ENCODE measurements around the gene VIPR2. TPM values are rescaled to one million over a fixed set of nuclear protein-coding genes. Genes with fewer than 3 reads are reported as not detected.

Gene VIPR2
- polyA plus RNA-seq, 3 donors = not detected

DNA sequence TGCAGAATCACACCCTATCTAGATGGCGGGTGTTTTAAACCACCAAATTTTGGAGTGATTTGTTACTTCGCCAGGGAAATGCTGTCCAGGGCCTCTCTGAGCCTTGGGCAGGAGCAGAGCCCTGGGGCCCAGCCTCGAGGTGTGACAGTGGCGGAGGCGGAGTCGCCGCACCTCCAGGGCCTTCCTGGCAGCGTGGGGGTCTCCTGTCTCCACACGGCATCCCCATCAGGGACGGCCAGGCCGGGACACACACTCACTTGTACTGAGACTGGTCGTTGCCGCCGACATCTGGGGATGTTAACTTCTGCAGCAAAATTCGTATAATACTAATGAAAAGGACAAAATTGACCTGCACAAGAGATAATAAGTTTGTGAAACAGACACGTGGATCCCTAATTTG is 110.7 kb downstream of the VIPR2 start:
- Histone ChIP-seq H3K4me2 (replicated peaks; ENCODE audit: extremely low read depth, low read length, poor library complexity, severe bottlenecking) (no peak overlapping the region), H4K20me1 (ENCODE audit: insufficient read depth, low read length) (no peaks in the 10 kb centered on the region), H3K27me3 (ENCODE audit: control insufficient read depth in 2 of 2, insufficient read depth in 2 of 2, low read length in 2 of 2) (peaks cover 3 to 26% of the 10 kb centered on the region in 2 donors), H3K4me1 (ENCODE audit: control insufficient read depth in 1 of 2, insufficient read depth in 2 of 2, low read length in 2 of 2) (peaks cover 4 to 7% of the 10 kb centered on the region in 2 donors), H3K9ac (ENCODE audit: insufficient read depth, low read length, poor library complexity, severe bottlenecking) (no peak overlapping the region), H3K4me3 (replicated peaks in 1 of 3; ENCODE audit: low read depth in 2 of 3, low read length in 3 of 3) (no peak overlapping the region), H3K27ac (ENCODE audit: low read depth in 1 of 2, low read length in 2 of 2) (no peak overlapping the region), H3K36me3 (replicated peaks in 1 of 2; ENCODE audit: control insufficient read depth in 1 of 2, insufficient read depth in 2 of 2, low read length in 2 of 2) (no peaks in the 10 kb centered on the region), H3K9me3 (replicated peaks in 1 of 2; ENCODE audit: control insufficient read depth in 1 of 2, insufficient read depth in 1 of 2, low read length in 2 of 2) (no peaks in the 10 kb centered on the region), H2AFZ (ENCODE audit: insufficient read depth, low read depth, low read length, poor library complexity, severe bottlenecking) (no peak overlapping the region), H3K79me2 (ENCODE audit: insufficient read depth, low read length) (no peaks in the 10 kb centered on the region)
- Mint-ChIP-seq H3K36me3 (no peaks in the 10 kb centered on the region), H3K27me3 (ENCODE audit: low read depth in 3 of 3) (peaks cover 17 to 34% (median 33%) of the 10 kb centered on the region in 3 donors), H3K4me3 (no peak overlapping the region), H3K9me3 (peaks cover 0 to 5% (median 0%) of the 10 kb centered on the region in 7 donors), H3K27ac (no peak overlapping the region), H3K4me1 (peaks cover 8% of the 10 kb centered on the region)
- intact Hi-C loops (cut with micrococcal nuclease) = no loop called here
- no peak for TF ChIP-seq CTCF (IDR thresholded peaks at IDR 0.05)
- WGBS (ENCODE audit: insufficient coverage) = 93% methylated on average over 16 of the region's 16 CpGs
- DNase-seq = no peak

GRCh38 chr7:159033473-159033825 is 111.2 kb downstream of the VIPR2 start:
- peaks cover 3 to 26% of the 10 kb centered on the region in 2 donors for H3K27me3 ChIP-seq (ENCODE audit: control insufficient read depth in 2 of 2, insufficient read depth in 2 of 2, low read length in 2 of 2)
- Mint-ChIP-seq H3K4me1 (peaks cover 8% of the 10 kb centered on the region), H3K36me3 (no peaks in the 10 kb centered on the region), H3K27me3 (ENCODE audit: low read depth in 3 of 3) (peaks cover 18 to 38% (median 37%) of the 10 kb centered on the region in 3 donors), H3K27ac (no peak overlapping the region), H3K9me3 (peaks cover 0 to 5% (median 0%) of the 10 kb centered on the region in 7 donors), H3K4me3 (no peak overlapping the region)
- H3K27ac ChIP-seq (ENCODE audit: low read depth in 1 of 2, low read length in 2 of 2) = no peak overlapping the region
- no peaks in the 10 kb centered on the region for H3K79me2 ChIP-seq (ENCODE audit: insufficient read depth, low read length)
- 92% methylated on average over 5 of the region's 5 CpGs for WGBS (ENCODE audit: insufficient coverage)
- H3K4me3 ChIP-seq (replicated peaks in 1 of 3; ENCODE audit: low read depth in 2 of 3, low read length in 3 of 3) = no peak overlapping the region
- peaks cover 4 to 7% of the 10 kb centered on the region in 2 donors for H3K4me1 ChIP-seq (ENCODE audit: control insufficient read depth in 1 of 2, insufficient read depth in 2 of 2, low read length in 2 of 2)
- H3K9me3 ChIP-seq (replicated peaks in 1 of 2; ENCODE audit: control insufficient read depth in 1 of 2, insufficient read depth in 1 of 2, low read length in 2 of 2) = no peaks in the 10 kb centered on the region
- no peak for TF ChIP-seq CTCF (IDR thresholded peaks at IDR 0.05)
- no peak overlapping the region for H2AFZ ChIP-seq (ENCODE audit: insufficient read depth, low read depth, low read length, poor library complexity, severe bottlenecking)
- intact Hi-C loops (cut with micrococcal nuclease) = no loop called here
- no peaks in the 10 kb centered on the region for H3K36me3 ChIP-seq (replicated peaks in 1 of 2; ENCODE audit: control insufficient read depth in 1 of 2, insufficient read depth in 2 of 2, low read length in 2 of 2)
- DNase-seq = no peak
- no peak overlapping the region for H3K9ac ChIP-seq (ENCODE audit: insufficient read depth, low read length, poor library complexity, severe bottlenecking)
- no peaks in the 10 kb centered on the region for H4K20me1 ChIP-seq (ENCODE audit: insufficient read depth, low read length)
- H3K4me2 ChIP-seq (replicated peaks; ENCODE audit: extremely low read depth, low read length, poor library complexity, severe bottlenecking) = no peak overlapping the region

All from CD14-positive monocyte (primary cell).